ENCODE results near the gene UMODL1.

The UMODL1 gene

GRCh38 chr21:42111811-42112210 lies 40.7 kb downstream of the UMODL1 start:
- H3K4me3 ChIP-seq (ENCODE audit: low read length) = no peak overlapping the region
- H3K4me2 ChIP-seq (ENCODE audit: low read depth, low read length) = no peak overlapping the region
- DNase-seq = no peak

GRCh38 chr21:42112238-42112637 lies 41.1 kb downstream of the UMODL1 start:
- Histone ChIP-seq H3K9me3 (replicated peaks; ENCODE audit: insufficient read depth, low read length) (no peaks in the 10 kb centered on the region), H3K79me2 (ENCODE audit: low read length) (no peaks in the 10 kb centered on the region), H3K9me2 (replicated peaks; ENCODE audit: insufficient read depth, low read length) (no peaks in the 10 kb centered on the region), H3K4me2 (ENCODE audit: low read depth, low read length) (no peak overlapping the region), H3K36me3 (replicated peaks; ENCODE audit: insufficient read depth, low read length) (no peaks in the 10 kb centered on the region), H3F3A (ENCODE audit: insufficient read depth, low read length) (peaks cover 24% of the 10 kb centered on the region), H2AFZ (ENCODE audit: low read length) (no peak overlapping the region), H4K20me1 (ENCODE audit: insufficient read depth, low read length) (no peaks in the 10 kb centered on the region), H3K27ac (ENCODE audit: low read length) (no peak overlapping the region), H3K4me1 (ENCODE audit: low read length) (peaks cover 21% of the 10 kb centered on the region), H3K27me3 (replicated peaks; ENCODE audit: insufficient read depth, low read length) (no peaks in the 10 kb centered on the region), H3K9ac (ENCODE audit: low read length) (no peak overlapping the region), H3K4me3 (ENCODE audit: low read length) (no peak overlapping the region)
- no peak for TF ChIP-seq EZH2phosphoT487 (IDR thresholded peaks at IDR 0.05; ENCODE audit: low read length)
- TF ChIP-seq EZH2 (optimal IDR thresholded peaks at IDR 0.05; ENCODE audit: low read depth, low read length) = no peak
- TF ChIP-seq CTCF (IDR thresholded peaks at IDR 0.05; ENCODE audit: low read length) = no peak
- peak; percentile 39 for DNase-seq

More at GRCh38 chr21:42111811-42112210, 40.7 kb downstream of the UMODL1 start:
- Histone ChIP-seq H3K4me1 (ENCODE audit: low read length) (peaks cover 23% of the 10 kb centered on the region), H4K20me1 (ENCODE audit: insufficient read depth, low read length) (no peaks in the 10 kb centered on the region), H3K27me3 (replicated peaks; ENCODE audit: insufficient read depth, low read length) (no peaks in the 10 kb centered on the region), H3K9me3 (replicated peaks; ENCODE audit: insufficient read depth, low read length) (no peaks in the 10 kb centered on the region), H3K36me3 (replicated peaks; ENCODE audit: insufficient read depth, low read length) (no peaks in the 10 kb centered on the region), H3K27ac (ENCODE audit: low read length) (no peak overlapping the region), H3K9ac (ENCODE audit: low read length) (no peak overlapping the region), H3K79me2 (ENCODE audit: low read length) (no peaks in the 10 kb centered on the region), H3K9me2 (replicated peaks; ENCODE audit: insufficient read depth, low read length) (no peaks in the 10 kb centered on the region), H3F3A (ENCODE audit: insufficient read depth, low read length) (peaks cover 21% of the 10 kb centered on the region), H2AFZ (ENCODE audit: low read length) (no peak overlapping the region)
- TF ChIP-seq CTCF (IDR thresholded peaks at IDR 0.05; ENCODE audit: low read length) (no peak), EZH2phosphoT487 (IDR thresholded peaks at IDR 0.05; ENCODE audit: low read length) (no peak), EZH2 (optimal IDR thresholded peaks at IDR 0.05; ENCODE audit: low read depth, low read length) (no peak)

- no peaks in the 10 kb centered on the region for H3K79me2 ChIP-seq (ENCODE audit: low read length)
- no peaks in the 10 kb centered on the region for H3K9me2 ChIP-seq (replicated peaks; ENCODE audit: insufficient read depth, low read length)
- no peak overlapping the region for H2AFZ ChIP-seq (ENCODE audit: low read length)
- peaks cover 24% of the 10 kb centered on the region for H3F3A ChIP-seq (ENCODE audit: insufficient read depth, low read length)
- TF ChIP-seq EZH2 (optimal IDR thresholded peaks at IDR 0.05; ENCODE audit: low read depth, low read length) (no peak), CTCF (IDR thresholded peaks at IDR 0.05; ENCODE audit: low read length) (no peak), EZH2phosphoT487 (IDR thresholded peaks at IDR 0.05; ENCODE audit: low read length) (no peak)
- H3K27me3 ChIP-seq (replicated peaks; ENCODE audit: insufficient read depth, low read length) = no peaks in the 10 kb centered on the region
- H3K27ac ChIP-seq (ENCODE audit: low read length) = no peak overlapping the region
- no peak overlapping the region for H3K4me2 ChIP-seq (ENCODE audit: low read depth, low read length)
- no peaks in the 10 kb centered on the region for H4K20me1 ChIP-seq (ENCODE audit: insufficient read depth, low read length)
- no peak overlapping the region for H3K4me3 ChIP-seq (ENCODE audit: low read length)
- peaks cover 20% of the 10 kb centered on the region for H3K4me1 ChIP-seq (ENCODE audit: low read length)
- H3K9ac ChIP-seq (ENCODE audit: low read length) = no peak overlapping the region
- no peaks in the 10 kb centered on the region for H3K36me3 ChIP-seq (replicated peaks; ENCODE audit: insufficient read depth, low read length)
- no peaks in the 10 kb centered on the region for H3K9me3 ChIP-seq (replicated peaks; ENCODE audit: insufficient read depth, low read length)
- no peak for DNase-seq
These were observed 41.7 kb downstream of the UMODL1 start for GRCh38 chr21:42112857-42113256.

Measured in MM.1S (cell line).